Adrenal gland (tissue), 12 donors: Measurements from ENCODE around the gene EPG5. TPM values are rescaled to one million over a fixed set of nuclear protein-coding genes. Genes with fewer than 3 reads are reported as not detected.
A peak's percentile ranks its signal among the peaks of the same experiment; 100 is the strongest.

Experiments used
- DNase-seq, 7 donors: peaks; one replicate each; pipeline ENCODE4 v3.0.0-alpha.2; 2019 to 2020
- H3K27ac ChIP-seq, 5 donors: fragments of 200-600 bp; sonication (generic) in 4 of 5; 1 replicate in 3 of 5; 2 replicates in 2 of 5; pipeline versions ENCODE4 v1.5.1 to v1.8.0; 2016 to 2020; ENCODE audit warnings: mild to moderate bottlenecking in 1 of 5
- H3K27me3 ChIP-seq: fragments of 200-600 bp; 2 replicates; pipeline ENCODE4 v1.8.0; 2021
- H3K36me3 ChIP-seq, 2 donors: fragments of 200-600 bp; replicated peaks in 1 of 2; 1 replicate in 1 of 2; 2 replicates in 1 of 2; pipeline versions ENCODE4 v1.5.1 to v1.8.0; 2018 to 2022
- H3K4me1 ChIP-seq, 2 donors: fragments of 200-600 bp; replicated peaks in 1 of 2; 1 replicate in 1 of 2; 2 replicates in 1 of 2; pipeline versions ENCODE4 v1.5.1 to v1.8.0; 2018 to 2021
- H3K4me3 ChIP-seq, 4 donors: fragments of 200-600 bp; sonication (generic) in 3 of 4; one replicate each; pipeline ENCODE4 v1.5.1; 2016 to 2018
- H3K9me3 ChIP-seq, 3 donors: fragments of 200-600 bp; sonication (generic) in 1 of 3; replicated peaks in 1 of 3; 1 replicate in 2 of 3; 2 replicates in 1 of 3; pipeline versions ENCODE4 v1.5.1 to v1.8.0; 2016 to 2021
- POLR2A ChIP-seq, 2 donors: fragments of 450-650 bp; IDR thresholded peaks; one replicate each; pipeline ENCODE4 v1.6.1; 2017; ENCODE audit warnings: antibody characterized with exemption in 2 of 2, mild to moderate bottlenecking in 2 of 2, moderate library complexity in 1 of 2
- WGBS, 4 donors: extraction: QIAGEN DNeasy Blood & Tissue Kit in 2 of 4; methylation state at CpG; one replicate each; pipeline versions ENCODE4 v1.1.5 to v1.1.7; 2013 to 2017; 5-methylcytosine and 5-hydroxymethylcytosine counted together
- intact Hi-C, 2 donors: fragments of 100-400 bp; cut with DNase I; formaldehyde crosslinking; loops; one replicate each; pipeline versions ENCODE4 v1.14.1 to v1.15.0; 2022 to 2023
- polyA plus RNA-seq, 3 donors: library from polyadenylated mRNA; stranded (reverse); fragments of 200-250 nt in 2 of 3; fragments of 350-450 nt in 1 of 3; fragmentation: Illumina TruSeq in 1 of 3; extraction: RNeasy Lipid Tissue Mini Kit (QIAGEN cat#74804) in 1 of 3; gene quantifications; one replicate each; pipeline ENCODE4 v1.2.3, GENCODE V29; 2013 to 2014
- total RNA-seq, 9 donors: library from RNA; depleted of rRNA in 4 of 9; stranded (reverse); fragments of >200 nt in 4 of 9; fragments of 120-200 nt in 1 of 9; fragmentation: NEBNext Ultra II Directional in 1 of 9; extraction: Animal tissue kit (Norgen Biotek cat#: 25700) in 1 of 9; gene quantifications; one replicate each; pipeline versions ENCODE4 v1.1.0 to v1.2.4, GENCODE V29; 2013 to 2023
- TF ChIP-seq, protein P1 (sequence below), 6 experiments: fragments of 450-650 bp in 4 of 6; fragments of 200-600 bp in 2 of 6; sonication (generic) in 1 of 6; IDR thresholded peaks; 1 replicate in 5 of 6; 2 replicates in 1 of 6; pipeline versions ENCODE4 v1.5.1 to v1.8.0; 2016 to 2021; ENCODE audit warnings: antibody characterized with exemption in 6 of 6, mild to moderate bottlenecking in 2 of 6, moderate library complexity in 1 of 6
- donor health status: healthy with polysubstance abuse.
- donor health status: Bipolar disorder and iron deficiency.
- donor health status: DM: yes; HTN: yes; CAD: no.
- donor health status: DM: no; HTN: no; CAD: no.
- donor health status: DM: no; HTN: no; CAD: no.
- donor health status: DM: yes; HTN: yes; CAD: no.

Gene EPG5
- total and polyA plus RNA-seq, 12 donors, result 7.3 to 80.3 (median 23.3) TPM

DNA sequence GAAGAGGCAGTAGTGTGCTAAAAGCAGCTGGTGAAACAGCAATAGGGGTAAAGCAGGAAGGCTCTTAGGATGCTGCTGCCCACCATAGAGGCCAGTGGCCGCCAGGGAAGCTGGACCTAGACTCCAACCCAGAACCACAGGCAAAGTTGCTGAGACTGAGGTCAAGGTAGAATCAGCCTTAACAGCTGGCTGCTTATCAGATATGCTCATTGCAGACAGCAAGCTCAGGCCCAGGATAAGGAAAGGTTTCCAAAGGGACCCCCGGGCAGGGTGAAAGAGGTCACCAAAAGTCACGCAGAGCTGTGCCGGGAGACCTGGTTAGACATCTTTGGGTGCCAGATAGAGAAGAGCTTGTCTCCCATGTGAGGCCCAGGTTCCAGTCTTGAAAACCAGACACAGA lies 42.9 kb upstream of the EPG5 start:
- H3K36me3 ChIP-seq, result no peaks in the 10 kb centered on the region
- peak overlapping the region in 2 of 5 donors; percentile 28 to 56 for H3K27ac ChIP-seq
- H3K9me3 ChIP-seq, result no peaks in the 10 kb centered on the region
- no peak for DNase-seq
- TF ChIP-seq, protein P1, sequence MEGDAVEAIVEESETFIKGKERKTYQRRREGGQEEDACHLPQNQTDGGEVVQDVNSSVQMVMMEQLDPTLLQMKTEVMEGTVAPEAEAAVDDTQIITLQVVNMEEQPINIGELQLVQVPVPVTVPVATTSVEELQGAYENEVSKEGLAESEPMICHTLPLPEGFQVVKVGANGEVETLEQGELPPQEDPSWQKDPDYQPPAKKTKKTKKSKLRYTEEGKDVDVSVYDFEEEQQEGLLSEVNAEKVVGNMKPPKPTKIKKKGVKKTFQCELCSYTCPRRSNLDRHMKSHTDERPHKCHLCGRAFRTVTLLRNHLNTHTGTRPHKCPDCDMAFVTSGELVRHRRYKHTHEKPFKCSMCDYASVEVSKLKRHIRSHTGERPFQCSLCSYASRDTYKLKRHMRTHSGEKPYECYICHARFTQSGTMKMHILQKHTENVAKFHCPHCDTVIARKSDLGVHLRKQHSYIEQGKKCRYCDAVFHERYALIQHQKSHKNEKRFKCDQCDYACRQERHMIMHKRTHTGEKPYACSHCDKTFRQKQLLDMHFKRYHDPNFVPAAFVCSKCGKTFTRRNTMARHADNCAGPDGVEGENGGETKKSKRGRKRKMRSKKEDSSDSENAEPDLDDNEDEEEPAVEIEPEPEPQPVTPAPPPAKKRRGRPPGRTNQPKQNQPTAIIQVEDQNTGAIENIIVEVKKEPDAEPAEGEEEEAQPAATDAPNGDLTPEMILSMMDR (IDR thresholded peaks at IDR 0.05), result no peak
- no peak for TF ChIP-seq POLR2A (IDR thresholded peaks at IDR 0.05)
- WGBS, 4 donors, result 89 to 93% (median 89%) methylated on average over 4 of the region's 4 CpGs
- no peak overlapping the region for H3K4me3 ChIP-seq
- no peaks in the 10 kb centered on the region for H3K4me1 ChIP-seq
- intact Hi-C loops, result no loop called here
- no peaks in the 10 kb centered on the region for H3K27me3 ChIP-seq

DNA sequence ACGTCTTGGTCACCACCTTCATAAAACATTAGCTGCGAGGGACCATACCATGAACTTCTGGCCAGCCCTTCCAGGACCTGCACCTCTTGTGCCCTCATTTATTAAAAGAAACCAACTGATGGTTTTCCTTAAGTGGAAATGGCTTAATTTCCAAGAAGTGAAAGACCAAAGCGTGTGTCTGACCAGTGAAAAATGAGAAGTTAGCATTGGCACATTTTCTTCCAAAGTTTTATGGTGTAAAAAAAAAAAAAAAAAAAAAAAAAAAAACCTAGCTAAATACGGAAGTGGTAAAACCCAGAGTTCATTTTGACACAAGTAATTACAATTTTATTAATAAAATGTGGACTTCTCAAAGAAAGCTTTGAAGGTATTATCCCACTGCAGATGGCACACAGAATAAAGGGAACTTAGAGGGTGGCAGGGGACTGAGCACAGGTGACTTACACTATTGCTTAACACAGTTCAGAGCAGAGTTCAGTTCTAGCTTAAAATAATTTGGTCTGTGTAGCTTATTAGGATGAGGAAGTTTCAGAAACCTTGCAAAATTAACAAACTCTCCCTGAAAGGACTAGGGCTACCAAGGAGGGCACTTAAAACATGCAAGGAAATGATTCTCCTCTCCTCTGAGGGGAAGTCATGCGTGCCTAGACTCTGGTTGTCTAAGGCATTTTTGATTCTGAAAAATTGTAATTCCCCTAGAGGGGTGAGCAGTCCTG lies 42.2 kb upstream of the EPG5 start:
- Histone ChIP-seq H3K4me1 (no peaks in the 10 kb centered on the region), H3K36me3 (no peaks in the 10 kb centered on the region), H3K4me3 (no peak overlapping the region), H3K27ac (peak overlapping the region in 2 of 5 donors; percentile 28 to 56), H3K27me3 (no peaks in the 10 kb centered on the region), H3K9me3 (no peaks in the 10 kb centered on the region)
- TF ChIP-seq, protein P1 (IDR thresholded peaks at IDR 0.05), result no peak
- no peak for TF ChIP-seq POLR2A (IDR thresholded peaks at IDR 0.05)
- DNase-seq, result no peak
- 75 to 86% (median 84%) methylated on average over 5 of the region's 5 CpGs for WGBS, 4 donors
- intact Hi-C loops, result no loop called here

DNA sequence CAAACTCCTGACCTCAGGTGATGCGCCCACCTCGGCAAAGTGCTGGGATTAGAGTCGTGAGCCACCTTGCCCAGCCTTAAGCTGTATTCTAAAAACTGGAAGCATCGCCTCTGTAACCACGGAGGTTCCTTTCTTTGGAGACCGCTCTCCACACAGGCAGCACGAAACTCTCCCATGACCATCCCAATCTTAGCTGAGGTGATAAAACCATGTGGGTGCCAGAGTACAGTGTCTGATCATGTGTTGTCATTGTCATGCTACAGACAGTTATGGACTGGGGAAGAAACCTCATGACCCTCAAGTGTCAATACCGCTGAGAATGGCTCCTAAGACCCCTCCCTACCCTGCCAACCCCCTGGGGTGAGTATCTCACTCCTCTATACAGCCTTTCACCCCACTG lies 41.4 kb upstream of the EPG5 start:
- DNase-seq, result no peak
- TF ChIP-seq, protein P1 (IDR thresholded peaks at IDR 0.05), result no peak
- no peak for TF ChIP-seq POLR2A (IDR thresholded peaks at IDR 0.05)
- H3K36me3 ChIP-seq, result no peaks in the 10 kb centered on the region
- no peaks in the 10 kb centered on the region for H3K9me3 ChIP-seq
- WGBS, 4 donors, result 85 to 94% (median 91%) methylated on average over 3 to 8 of the region's 8 CpGs
- H3K27me3 ChIP-seq, result no peaks in the 10 kb centered on the region
- intact Hi-C loops, result no loop called here
- no peak overlapping the region for H3K4me3 ChIP-seq
- peak overlapping the region in 2 of 5 donors; percentile 8 to 44 for H3K27ac ChIP-seq
- H3K4me1 ChIP-seq, result no peaks in the 10 kb centered on the region

DNA sequence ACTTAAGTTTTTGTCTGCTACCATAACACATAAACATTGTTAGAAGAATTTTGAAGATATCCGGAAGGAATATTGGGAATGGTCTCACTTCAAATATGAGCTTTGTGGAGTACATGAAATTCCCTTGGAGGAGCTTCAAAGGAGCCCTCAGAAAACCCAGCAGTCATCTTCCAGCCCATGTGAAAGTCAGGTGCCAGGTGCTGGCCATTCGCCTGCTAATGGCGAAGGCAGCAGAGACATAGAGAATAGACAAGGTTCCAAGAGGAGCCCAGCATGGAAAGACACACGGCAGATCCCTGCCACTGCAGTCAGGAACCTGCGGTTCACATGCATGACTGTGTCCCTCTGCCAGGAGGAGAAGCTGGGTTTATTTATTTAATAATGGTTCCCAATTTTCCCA lies 40.0 kb upstream of the EPG5 start:
- no peaks in the 10 kb centered on the region for H3K36me3 ChIP-seq
- intact Hi-C loops, result no loop called here
- no peak overlapping the region for H3K4me3 ChIP-seq
- 96 to 100% (median 97%) methylated on average over 4 to 5 of the region's 5 CpGs for WGBS, 4 donors
- no peaks in the 10 kb centered on the region for H3K4me1 ChIP-seq
- H3K27ac ChIP-seq, result no peak overlapping the region
- DNase-seq, result no peak
- H3K9me3 ChIP-seq, result no peaks in the 10 kb centered on the region
- H3K27me3 ChIP-seq, result no peaks in the 10 kb centered on the region
- TF ChIP-seq, protein P1 (IDR thresholded peaks at IDR 0.05), result no peak
- TF ChIP-seq POLR2A (IDR thresholded peaks at IDR 0.05), result no peak
